ENCODE results near the gene IL17A.

IL17A gene

GRCh38 chr6:52186075-52186474 lies at the start of gene IL17A:
IL17A (plus strand) TSS chr6:52186375; CDS start chr6:52186432, 57 bp downstream.
- no peak for DNase-seq (ENCODE audit: low read depth, low spot score)

GRCh38 chr6:52136934-52137467 lies 49.2 kb upstream of the IL17A start:
- DNase-seq (ENCODE audit: low read depth, low spot score), result no peak

DNA sequence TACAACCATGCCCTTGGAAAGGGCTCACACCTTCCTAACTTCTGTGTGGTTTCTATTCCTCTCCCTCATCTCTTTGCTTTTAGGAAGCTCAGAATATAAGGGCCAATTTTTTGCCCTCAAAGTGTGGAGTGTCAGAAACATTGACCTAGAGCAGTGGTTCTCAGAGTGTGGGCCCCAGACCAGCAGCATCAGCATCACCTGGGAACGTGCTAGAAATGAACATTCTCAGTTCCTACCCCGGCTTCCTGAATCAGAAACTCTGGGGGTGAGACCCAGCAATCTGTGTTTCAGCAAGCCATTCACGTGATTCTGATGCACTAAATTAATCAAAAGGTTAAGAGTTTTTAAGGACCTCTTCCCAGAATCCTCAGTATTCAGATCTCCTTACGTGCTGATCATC lies 47.9 kb upstream of the IL17A start:
- no peak for DNase-seq (ENCODE audit: low read depth, low spot score)

GRCh38 chr6:52139985-52140680 lies 46.0 kb upstream of the IL17A start:
- DNase-seq (ENCODE audit: low read depth, low spot score), result no peak

- DNase-seq (ENCODE audit: low read depth, low spot score), result no peak
These were observed 44.6 kb upstream of the IL17A start for GRCh38 chr6:52141596-52141995.

- no peak for DNase-seq (ENCODE audit: low read depth, low spot score)
These were observed 43.6 kb upstream of the IL17A start for GRCh38 chr6:52142556-52142955.

DNA sequence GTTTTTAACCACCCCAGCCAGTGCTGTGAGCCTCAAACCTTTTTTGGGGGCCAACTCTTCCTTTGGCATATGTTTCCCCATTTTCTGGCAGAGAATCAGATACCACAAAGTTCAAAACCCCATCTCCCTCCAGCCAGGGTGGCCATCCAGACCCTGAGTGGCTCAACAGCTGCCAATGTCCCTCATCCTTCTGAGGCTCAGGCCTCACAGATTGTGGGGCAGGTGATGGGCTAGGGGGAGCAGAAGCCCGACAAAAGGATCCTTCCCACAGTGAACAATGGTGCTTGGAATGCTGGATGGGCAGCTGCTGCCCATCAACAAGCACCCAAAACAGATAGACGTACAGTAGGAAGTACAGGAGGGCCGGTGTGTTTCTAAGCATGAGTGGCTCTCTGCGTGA lies 42.6 kb upstream of the IL17A start:
- no peak for DNase-seq (ENCODE audit: low read depth, low spot score)

- no peak for DNase-seq (ENCODE audit: low read depth, low spot score)
These were observed 41.7 kb upstream of the IL17A start for GRCh38 chr6:52144196-52145076.

- DNase-seq (ENCODE audit: low read depth, low spot score), result no peak
These were observed 39.2 kb upstream of the IL17A start for GRCh38 chr6:52146851-52147445.

- DNase-seq (ENCODE audit: low read depth, low spot score), result no peak
These were observed 37.1 kb upstream of the IL17A start for GRCh38 chr6:52149076-52149475.

GRCh38 chr6:52149949-52150348 lies 36.2 kb upstream of the IL17A start:
- DNase-seq (ENCODE audit: low read depth, low spot score), result no peak

DNA sequence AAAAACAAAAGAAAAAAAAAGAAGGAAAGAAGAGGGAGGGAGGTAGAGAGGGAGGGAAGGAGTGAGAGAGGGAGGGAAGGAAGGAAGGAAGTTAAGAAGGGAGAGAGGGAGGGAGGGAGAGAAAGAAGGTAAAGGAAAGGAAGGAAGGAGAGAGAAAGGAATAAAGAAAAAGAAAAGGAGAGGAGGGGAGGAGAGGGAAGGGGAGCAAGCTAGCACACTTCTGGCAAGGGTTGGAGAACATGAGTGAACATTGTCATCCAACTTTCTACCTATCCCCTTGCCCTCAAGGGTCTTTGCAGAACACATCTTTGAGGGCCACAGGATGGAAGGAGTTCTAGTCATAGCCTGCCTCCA lies 34.1 kb upstream of the IL17A start:
- DNase-seq (ENCODE audit: low read depth, low spot score), result no peak

- DNase-seq (ENCODE audit: low read depth, low spot score), result no peak
These were observed 33.4 kb upstream of the IL17A start for GRCh38 chr6:52152711-52153160.

DNA sequence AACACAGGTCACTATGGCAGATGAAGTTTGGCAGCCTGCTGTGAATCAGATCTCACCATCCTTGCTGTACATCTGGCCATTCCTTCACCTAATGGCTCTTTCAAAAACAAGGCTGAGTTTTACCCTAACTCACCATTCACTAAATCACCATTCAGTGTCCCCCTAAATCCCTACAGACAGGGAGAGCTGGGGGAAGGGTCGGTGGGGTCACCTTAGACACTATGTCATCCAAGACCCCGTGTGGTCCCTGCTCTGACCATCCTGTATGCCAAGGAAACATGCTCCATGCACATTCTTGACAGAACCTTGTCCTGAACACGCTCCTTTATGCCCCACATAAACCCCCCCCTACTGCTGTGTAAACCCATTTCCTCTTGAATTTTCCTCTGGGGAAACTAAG lies 31.8 kb upstream of the IL17A start:
- DNase-seq (ENCODE audit: low read depth, low spot score), result no peak

GRCh38 chr6:52155791-52156576 lies 30.2 kb upstream of the IL17A start:
- DNase-seq (ENCODE audit: low read depth, low spot score), result no peak

DNA sequence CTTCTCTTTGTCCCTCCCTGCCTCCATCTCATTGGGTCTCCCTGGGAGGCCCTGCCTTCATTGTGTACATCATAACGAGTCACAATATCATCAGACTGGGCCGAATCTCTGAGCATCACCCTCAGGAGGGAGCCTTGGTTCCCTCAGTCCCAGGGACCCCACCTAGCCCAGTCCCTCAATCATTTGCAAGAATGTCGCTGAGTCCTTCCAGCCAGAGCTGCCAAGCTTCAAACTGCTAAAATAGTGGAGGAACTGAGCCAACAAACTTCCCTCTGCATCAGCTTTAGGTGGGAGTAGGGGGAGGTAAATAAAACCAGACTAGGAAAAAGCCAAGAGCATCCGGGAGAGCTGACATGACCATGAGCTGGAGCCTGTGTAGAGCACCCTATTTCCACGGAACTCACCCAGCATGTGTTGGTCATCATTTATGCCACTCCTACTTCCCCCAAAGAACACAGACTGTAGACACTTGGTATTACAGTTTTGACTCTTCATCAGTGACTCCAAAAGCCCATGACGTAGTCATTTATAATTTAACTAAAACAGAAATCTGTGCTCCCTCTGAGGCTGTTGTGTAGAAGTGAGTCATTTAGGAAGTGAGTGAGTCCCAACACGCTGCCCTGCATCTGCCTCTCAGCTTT lies 28.8 kb upstream of the IL17A start:
- DNase-seq (ENCODE audit: low read depth, low spot score), result no peak

DNA sequence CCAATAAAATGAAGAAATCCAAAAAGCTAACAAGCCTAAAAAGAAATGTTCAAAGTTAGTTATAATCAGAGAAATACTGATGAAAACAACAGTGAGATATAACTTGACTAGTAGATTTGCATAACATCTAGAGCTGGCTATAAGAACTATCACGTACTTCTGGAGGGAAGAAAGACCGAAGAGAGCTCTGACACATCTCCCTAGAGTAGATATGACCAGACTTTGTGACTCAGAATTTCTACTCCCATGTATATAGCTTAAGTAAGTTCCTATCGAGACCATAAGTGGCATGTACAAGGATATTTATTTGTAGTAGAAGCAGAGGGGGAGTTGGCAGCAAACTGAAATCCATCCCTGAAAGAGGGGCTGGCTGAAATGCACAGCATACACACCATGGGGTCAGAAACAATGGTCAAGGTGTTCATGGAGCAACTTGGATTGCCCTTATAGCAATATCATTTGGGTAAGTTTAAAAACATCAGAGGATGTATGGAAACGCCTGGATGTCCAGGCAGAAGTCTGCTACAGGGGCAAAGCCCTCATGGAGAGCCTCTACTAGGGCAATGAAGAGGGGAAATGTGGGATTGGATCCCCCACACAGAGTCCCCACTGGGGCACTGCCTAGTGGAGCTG lies 25.6 kb upstream of the IL17A start:
- no peak for DNase-seq (ENCODE audit: low read depth, low spot score)

DNA sequence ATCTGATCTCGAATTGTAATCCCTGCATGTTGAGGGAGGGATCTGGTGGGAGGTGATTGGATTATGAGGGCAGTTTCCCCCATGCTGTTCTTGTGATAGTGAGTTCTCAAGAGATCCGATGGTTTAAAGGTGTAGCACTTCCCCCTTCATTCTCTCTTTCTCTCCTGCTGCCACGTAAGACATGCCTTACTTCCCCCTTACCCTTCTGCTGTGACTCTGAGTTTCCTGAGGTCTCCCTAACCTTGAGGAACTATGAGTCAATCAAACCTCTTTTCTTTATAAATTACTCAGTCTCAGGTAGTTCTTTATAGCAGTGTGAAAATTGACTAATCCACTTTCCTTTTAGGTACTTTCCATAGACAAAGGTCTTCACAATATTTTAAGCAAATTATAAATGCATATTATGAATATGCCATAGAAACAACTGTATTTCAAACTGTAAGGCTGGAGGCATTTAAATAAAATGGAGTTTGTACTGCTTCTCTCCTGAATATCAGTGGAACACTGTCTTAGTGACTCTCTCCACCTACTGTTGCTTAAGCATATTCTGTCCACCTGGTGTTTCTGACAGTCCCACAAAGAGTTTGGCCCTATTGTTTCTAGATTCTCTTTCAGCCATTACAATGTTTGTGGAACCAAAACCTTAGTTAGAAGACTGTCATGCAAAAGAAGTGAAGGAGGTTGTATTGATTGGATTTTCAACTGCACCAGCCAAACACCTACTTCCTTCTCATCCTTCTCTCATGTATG lies 24.3 kb upstream of the IL17A start:
- no peak for DNase-seq (ENCODE audit: low read depth, low spot score)

DNA sequence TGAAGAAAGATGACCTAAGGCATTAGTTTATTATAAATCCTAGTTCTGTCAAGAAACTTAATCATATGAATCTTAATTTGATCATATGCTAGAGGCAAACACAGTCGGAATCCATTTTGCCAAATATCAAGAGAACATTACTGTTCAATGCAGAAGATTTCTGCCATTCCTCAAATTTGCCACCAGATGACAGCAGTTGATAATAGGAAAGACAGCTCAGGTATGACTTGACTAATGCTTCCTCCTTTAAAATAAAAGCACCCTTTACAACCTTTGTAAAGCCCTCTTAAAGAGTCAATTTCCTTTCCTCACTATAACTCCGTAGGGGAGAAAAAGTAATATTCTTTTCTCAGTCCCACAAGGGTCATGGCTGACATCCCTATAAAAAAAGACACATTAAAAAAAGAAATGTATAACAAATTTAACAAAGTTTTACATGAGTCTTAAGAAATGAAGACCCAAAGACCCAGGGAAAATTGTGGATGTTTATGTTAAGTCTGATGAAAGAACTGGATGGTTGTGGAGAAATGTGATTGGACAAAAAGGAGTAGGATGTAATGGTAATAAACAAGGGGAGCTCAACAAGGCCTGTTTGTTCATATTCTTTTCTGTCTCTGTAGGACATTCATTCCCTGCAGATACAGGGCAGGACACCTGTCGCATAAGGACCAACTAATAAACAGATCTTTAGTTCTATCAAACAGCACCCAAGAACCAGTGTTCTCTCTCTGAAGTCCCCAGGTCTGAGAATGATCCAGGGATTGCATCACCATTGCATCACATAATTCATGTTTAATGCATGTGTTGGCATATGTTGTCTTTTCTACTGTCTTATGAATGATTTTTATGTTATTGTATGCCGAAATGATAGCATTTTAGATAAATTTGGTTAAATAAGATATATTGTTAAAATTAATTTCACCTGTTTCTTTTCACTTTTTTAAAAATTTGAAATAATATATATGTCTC lies 23.0 kb upstream of the IL17A start:
- no peak for DNase-seq (ENCODE audit: low read depth, low spot score)

Measured in smooth muscle cell of the brain vasculature (primary cell).